T47D (cell line): Measurements from ENCODE around the gene EVA1A.

ENCODE experiments used
- DNase-seq, 2 experiments: peaks; one replicate each; pipeline versions ENCODE4 v3.0.0 to v3.0.0-alpha.2; 2011 to 2012; ENCODE audit warnings: low read depth in 1 of 2, low spot score in 1 of 2
- JUND ChIP-seq: IDR thresholded peaks from 2 replicates; pipeline ENCODE4 v1.6.1; 2012; ENCODE audit warnings: low read depth
- in situ Hi-C: cut with HindIII; loops from 2 replicates; pipeline ENCODE4 v1.10.0; 2016; ENCODE audit warnings: low sequenced_read_pairs, low pct_unique_long_range_greater_than_20kb

The EVA1A gene

DNA sequence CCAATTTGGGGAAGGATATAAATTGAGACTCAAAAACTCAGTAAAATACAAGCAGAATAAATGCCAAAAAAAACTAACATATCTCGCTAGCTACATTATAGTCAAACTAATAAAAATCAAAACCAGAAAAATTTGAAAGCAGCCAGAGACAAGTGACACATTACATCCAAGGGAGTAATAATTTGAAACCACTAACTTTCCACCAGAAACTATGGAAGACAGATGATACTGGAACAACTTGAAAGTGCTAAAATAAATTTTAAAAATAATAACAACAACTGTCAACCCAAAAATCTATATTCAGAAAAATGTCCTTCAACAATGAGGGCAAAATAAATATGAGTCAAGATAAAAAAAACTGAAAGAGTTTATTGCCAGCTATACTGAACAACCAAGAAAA is 110.7 kb downstream of the EVA1A start:
- in situ Hi-C loops, result no loop called here
- no peak for DNase-seq
- no peak for TF ChIP-seq JUND

- TF ChIP-seq JUND, result no peak
- no peak for DNase-seq
- in situ Hi-C loops, result no loop called here
These were observed 113.6 kb downstream of the EVA1A start for GRCh38 chr2:75447176-75447575.
